ENCODE data around the gene KCNH1.

DNA sequence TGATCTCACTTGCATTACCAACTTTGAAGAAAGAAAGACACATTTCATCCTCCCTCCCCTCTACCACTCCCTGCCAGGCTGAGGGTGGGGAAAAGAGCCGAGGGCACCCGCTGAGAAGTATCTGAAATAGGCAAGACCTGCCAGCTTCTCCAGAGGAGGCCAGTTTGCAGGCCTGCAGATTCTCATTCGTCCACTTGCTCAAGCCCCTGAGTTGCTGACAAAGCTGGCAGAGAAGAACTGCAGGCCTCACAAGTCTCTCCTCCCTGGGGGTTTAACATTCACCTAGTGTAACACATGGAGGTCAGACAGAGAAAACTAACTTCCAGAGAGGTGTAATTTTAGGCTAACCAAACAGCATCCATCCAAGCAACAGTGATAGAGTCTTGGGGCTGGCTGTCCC lies 428.9 kb downstream of the KCNH1 start:
- TF ChIP-seq ZNF274 (IDR thresholded peaks at IDR 0.05; ENCODE audit: low read depth, low read length) (no peak), POLR2A (IDR thresholded peaks at IDR 0.05; ENCODE audit: borderline replicate concordance, extremely low read depth, insufficient read depth, insufficient read length) (no peak)
- TF ChIP-seq, protein P1, sequence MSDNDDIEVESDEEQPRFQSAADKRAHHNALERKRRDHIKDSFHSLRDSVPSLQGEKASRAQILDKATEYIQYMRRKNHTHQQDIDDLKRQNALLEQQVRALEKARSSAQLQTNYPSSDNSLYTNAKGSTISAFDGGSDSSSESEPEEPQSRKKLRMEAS (IDR thresholded peaks at IDR 0.05): no peak
- TF ChIP-seq, protein P2, sequence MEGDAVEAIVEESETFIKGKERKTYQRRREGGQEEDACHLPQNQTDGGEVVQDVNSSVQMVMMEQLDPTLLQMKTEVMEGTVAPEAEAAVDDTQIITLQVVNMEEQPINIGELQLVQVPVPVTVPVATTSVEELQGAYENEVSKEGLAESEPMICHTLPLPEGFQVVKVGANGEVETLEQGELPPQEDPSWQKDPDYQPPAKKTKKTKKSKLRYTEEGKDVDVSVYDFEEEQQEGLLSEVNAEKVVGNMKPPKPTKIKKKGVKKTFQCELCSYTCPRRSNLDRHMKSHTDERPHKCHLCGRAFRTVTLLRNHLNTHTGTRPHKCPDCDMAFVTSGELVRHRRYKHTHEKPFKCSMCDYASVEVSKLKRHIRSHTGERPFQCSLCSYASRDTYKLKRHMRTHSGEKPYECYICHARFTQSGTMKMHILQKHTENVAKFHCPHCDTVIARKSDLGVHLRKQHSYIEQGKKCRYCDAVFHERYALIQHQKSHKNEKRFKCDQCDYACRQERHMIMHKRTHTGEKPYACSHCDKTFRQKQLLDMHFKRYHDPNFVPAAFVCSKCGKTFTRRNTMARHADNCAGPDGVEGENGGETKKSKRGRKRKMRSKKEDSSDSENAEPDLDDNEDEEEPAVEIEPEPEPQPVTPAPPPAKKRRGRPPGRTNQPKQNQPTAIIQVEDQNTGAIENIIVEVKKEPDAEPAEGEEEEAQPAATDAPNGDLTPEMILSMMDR (IDR thresholded peaks at IDR 0.05 in 2 of 3, conservative IDR thresholded peaks at IDR 0.05 in 1 of 3; ENCODE audit: borderline replicate concordance in 1 of 3, insufficient read depth in 1 of 3, low read depth in 2 of 3, low read length in 2 of 3): no peak

Data from HCT116 (cell line).